ENCODE data around the gene IFT20. TPM values are rescaled to one million over a fixed set of nuclear protein-coding genes. Genes with fewer than 3 reads are reported as not detected.
"Not testable (repeated sequence)": the region's sequence is repeated elsewhere in the genome, so short reads cannot be mapped to it uniquely, and the experiment has no call there.

The IFT20 gene
- total RNA-seq, 2 donors from 2014 or later = 37.9 to 42.2 TPM

DNA sequence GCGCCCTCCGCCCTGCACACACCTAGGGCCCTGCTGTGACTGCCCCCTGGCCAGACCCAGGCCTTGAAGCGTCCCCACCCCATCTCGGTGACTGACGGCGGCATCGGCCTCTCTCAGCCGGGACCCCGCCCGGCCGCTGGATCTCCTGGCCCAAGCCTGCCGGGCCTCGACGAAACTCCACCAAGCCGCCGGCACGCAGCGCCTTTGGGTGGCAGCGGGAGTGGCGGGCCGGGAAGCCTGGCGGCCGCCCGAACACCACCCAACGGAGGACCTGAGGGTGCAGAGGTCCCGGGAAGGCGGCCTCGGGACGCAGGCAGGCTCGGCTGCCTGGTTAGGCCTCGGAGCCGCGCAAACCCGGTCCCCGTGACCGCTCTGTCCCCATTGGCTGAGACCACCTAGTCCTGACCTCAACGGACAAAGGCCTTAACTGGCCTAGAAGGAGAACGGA lies 28.3 kb downstream of the IFT20 start:
- no peaks in the 10 kb centered on the region for H3K27me3 ChIP-seq
- H3K9me3 ChIP-seq = no peaks in the 10 kb centered on the region
- DNase-seq (no peak), ATAC-seq (no peak)
- 66 to 75% methylated on average over 4 to 30 of the region's 38 CpGs for WGBS, 2 donors
- TF ChIP-seq, protein P1, sequence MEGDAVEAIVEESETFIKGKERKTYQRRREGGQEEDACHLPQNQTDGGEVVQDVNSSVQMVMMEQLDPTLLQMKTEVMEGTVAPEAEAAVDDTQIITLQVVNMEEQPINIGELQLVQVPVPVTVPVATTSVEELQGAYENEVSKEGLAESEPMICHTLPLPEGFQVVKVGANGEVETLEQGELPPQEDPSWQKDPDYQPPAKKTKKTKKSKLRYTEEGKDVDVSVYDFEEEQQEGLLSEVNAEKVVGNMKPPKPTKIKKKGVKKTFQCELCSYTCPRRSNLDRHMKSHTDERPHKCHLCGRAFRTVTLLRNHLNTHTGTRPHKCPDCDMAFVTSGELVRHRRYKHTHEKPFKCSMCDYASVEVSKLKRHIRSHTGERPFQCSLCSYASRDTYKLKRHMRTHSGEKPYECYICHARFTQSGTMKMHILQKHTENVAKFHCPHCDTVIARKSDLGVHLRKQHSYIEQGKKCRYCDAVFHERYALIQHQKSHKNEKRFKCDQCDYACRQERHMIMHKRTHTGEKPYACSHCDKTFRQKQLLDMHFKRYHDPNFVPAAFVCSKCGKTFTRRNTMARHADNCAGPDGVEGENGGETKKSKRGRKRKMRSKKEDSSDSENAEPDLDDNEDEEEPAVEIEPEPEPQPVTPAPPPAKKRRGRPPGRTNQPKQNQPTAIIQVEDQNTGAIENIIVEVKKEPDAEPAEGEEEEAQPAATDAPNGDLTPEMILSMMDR (IDR thresholded peaks at IDR 0.05) = no peak
- no peak for TF ChIP-seq POLR2A (IDR thresholded peaks at IDR 0.05)
- peaks cover 5% of the 10 kb centered on the region for H3K4me1 ChIP-seq
- intact Hi-C loops (cut with DNase I) = no loop called here
- H3K4me3 ChIP-seq = no peak overlapping the region
- no peak overlapping the region for H3K27ac ChIP-seq
- H3K36me3 ChIP-seq (replicated peaks in 1 of 2; ENCODE audit: insufficient read depth in 1 of 2, low read depth in 2 of 2) = no peaks in the 10 kb centered on the region

DNA sequence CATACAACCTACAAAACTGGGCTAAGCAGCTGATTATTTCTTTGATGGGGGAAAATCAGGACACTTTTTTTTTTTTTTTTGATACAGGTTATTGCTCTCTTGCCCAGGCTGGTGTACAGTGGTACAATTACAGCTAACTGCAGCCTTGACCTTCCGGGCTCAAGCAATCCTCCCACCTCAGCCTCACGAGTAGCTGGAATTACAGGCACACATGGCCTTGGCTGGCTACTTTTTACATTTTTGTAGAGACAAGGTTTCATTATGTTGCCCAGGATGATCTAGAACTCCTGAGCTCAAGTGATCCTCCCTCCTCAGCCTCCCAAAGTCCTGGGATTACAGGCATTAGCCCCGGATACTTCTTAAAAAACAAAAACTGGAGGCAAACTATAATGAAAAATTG lies 36.8 kb downstream of the IFT20 start:
- no peaks in the 10 kb centered on the region for H3K27me3 ChIP-seq
- TF ChIP-seq POLR2A (IDR thresholded peaks at IDR 0.05) = no peak
- TF ChIP-seq, protein P1 (IDR thresholded peaks at IDR 0.05) = no peak
- H3K9me3 ChIP-seq = no peaks in the 10 kb centered on the region
- peaks cover 5% of the 10 kb centered on the region for H3K4me1 ChIP-seq
- DNase-seq (no peak), ATAC-seq (no peak)
- H3K36me3 ChIP-seq (replicated peaks in 1 of 2; ENCODE audit: insufficient read depth in 1 of 2, low read depth in 2 of 2) = no peaks in the 10 kb centered on the region
- H3K27ac ChIP-seq = no peak overlapping the region
- intact Hi-C loops (cut with DNase I) = no loop called here
- no peak overlapping the region for H3K4me3 ChIP-seq
- 53 to 62% methylated on average over 3 of the region's 3 CpGs for WGBS, 2 donors

DNA sequence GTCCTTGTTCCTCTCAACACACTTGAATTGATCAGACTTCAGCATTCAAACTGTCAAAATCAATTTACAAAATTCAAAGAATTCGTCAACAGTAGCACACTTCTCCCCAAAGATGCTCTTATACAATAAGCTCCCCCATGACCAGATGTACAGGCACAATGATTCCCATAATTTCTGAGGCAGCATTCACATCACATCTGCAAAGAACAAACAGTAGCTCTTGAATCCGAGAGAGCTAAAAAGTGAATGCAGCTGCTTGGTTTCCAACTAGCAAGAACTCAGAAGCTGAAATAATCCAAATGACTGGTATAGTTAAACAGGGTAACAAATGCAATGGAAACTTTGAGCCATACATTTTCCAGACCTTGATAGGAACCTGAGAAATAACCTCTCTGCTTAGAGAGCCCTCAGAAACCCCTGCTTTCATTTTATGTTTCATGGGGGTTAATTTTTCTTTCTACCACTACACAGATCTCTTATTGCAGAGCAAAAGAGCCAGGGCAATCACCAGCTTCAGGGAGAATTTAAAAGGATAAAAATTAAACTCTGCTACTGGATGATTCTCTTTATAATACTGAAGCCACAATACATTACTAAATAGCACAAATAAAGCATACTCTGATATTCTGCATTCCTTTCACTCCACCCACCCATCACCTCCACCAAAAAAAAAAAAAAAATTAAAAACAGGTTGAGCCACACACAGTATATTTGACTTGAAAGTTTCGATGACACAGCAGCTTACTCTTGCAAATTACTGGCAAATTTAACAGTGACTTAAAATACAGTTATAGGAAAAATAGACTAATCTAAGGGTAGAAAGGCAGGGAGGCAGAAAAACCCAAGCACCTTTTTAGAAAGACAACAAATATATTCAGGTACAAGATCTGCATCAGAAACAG lies 39.3 kb downstream of the IFT20 start:
- Histone ChIP-seq H3K36me3 (replicated peaks in 1 of 2; ENCODE audit: insufficient read depth in 1 of 2, low read depth in 2 of 2) (no peaks in the 10 kb centered on the region), H3K27ac (no peak overlapping the region), H3K27me3 (no peaks in the 10 kb centered on the region), H3K4me3 (no peak overlapping the region), H3K4me1 (peaks cover 23% of the 10 kb centered on the region), H3K9me3 (no peaks in the 10 kb centered on the region)
- intact Hi-C loops (cut with DNase I) = no loop called here
- DNase-seq (no peak), ATAC-seq (no peak)
- WGBS, 2 donors = 33 to 50% methylated on average over 3 of the region's 3 CpGs
- TF ChIP-seq, protein P1 (IDR thresholded peaks at IDR 0.05) = no peak
- TF ChIP-seq POLR2A (IDR thresholded peaks at IDR 0.05) = no peak

DNA sequence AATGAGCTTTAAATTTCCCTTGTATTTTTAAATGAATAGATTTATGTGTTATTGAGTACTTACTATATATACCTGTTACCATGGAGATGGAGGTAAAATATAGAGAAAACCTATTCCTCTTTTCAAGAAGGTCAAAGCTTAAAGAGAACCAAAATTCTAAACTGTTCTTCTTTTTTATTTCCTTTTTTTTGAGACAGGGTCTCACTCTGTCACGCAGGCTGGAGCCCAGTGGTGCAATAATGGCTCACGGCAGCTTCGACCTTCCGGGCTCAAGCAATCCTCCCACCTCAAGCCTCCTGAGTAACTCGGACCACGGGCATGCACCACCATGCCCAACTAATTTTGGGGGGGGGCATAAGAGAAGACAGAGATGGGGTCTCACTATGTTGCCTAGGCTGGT lies 41.3 kb downstream of the IFT20 start:
- 66 to 89% methylated on average over 6 of the region's 6 CpGs for WGBS, 2 donors
- H3K4me3 ChIP-seq = no peak overlapping the region
- TF ChIP-seq, protein P1 (IDR thresholded peaks at IDR 0.05) = no peak
- TF ChIP-seq POLR2A (IDR thresholded peaks at IDR 0.05) = no peak
- intact Hi-C loops (cut with DNase I) = no loop called here
- no peaks in the 10 kb centered on the region for H3K36me3 ChIP-seq (replicated peaks in 1 of 2; ENCODE audit: insufficient read depth in 1 of 2, low read depth in 2 of 2)
- H3K4me1 ChIP-seq = peaks cover 30% of the 10 kb centered on the region
- no peak for ATAC-seq
- no peak overlapping the region for H3K27ac ChIP-seq
- no peak for DNase-seq
- no peaks in the 10 kb centered on the region for H3K27me3 ChIP-seq
- no peaks in the 10 kb centered on the region for H3K9me3 ChIP-seq

DNA sequence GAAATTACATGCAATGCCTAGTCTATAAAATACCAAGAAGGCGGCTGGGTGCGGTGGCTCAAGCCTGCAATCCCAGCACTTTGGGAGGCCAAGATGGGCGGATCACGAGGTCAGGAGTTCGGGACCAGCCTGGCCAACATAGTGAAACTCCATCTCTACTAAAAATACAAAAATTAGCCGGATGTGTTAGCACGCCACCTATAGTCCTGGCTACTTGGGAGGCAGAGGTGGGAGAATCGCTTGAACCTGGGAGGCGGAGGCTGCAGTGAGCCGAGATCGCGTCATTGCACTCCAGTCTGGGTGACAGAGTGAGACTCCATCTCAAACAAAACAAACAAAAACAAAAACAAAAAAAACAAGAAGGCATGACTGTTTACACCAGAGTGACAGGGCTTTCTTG lies 42.4 kb downstream of the IFT20 start:
- 58 to 79% methylated on average over 12 of the region's 12 CpGs for WGBS, 2 donors
- H3K4me3 ChIP-seq; DNase-seq; H3K36me3 ChIP-seq (replicated peaks in 1 of 2; ENCODE audit: insufficient read depth in 1 of 2, low read depth in 2 of 2); H3K27me3 ChIP-seq; H3K9me3 ChIP-seq; intact Hi-C loops (cut with DNase I); ATAC-seq: not testable (repeated sequence)
- Histone ChIP-seq H3K27ac (peak overlapping the region in 1 of 4 donors; percentile 14), H3K4me1 (peaks cover 30% of the 10 kb centered on the region)

Measured in body of pancreas (tissue), 4 donors.